ENCODE data around the gene IRX1.

IRX1 gene

DNA sequence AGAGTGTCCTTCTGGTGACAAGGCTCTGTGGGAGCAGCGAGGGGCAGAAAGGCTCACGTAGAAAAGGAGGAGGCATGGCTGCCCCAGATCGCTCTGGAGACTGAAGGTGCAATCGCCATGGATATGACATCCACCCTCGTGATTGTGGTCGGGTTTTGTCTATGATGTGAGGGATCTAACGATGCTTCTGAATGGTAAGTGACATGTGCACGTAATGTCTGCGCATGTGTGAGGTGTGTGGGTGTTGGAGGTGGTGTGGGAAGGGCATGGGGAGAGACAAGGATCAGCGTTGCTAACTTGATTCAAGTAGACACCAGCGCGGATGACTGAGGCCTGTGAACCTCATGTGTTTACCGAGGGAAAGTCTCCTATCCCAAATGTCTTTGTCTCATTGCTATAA is 20.2 kb downstream of the IRX1 start:
- H3K4me3 ChIP-seq (ENCODE audit: low read length in 2 of 2) = no peak overlapping the region
- H3K27ac ChIP-seq (replicated peaks; ENCODE audit: low read length) = no peak overlapping the region
- H2AK5ac ChIP-seq (ENCODE audit: low read depth, low read length) = no peak overlapping the region
- H3K79me1 ChIP-seq (ENCODE audit: low read depth, low read length) = no peaks in the 10 kb centered on the region
- no CpG with 5 or more reads among the region's 13 CpGs for WGBS, 2 donors (ENCODE audit: extremely low coverage in 2 of 2, insufficient read length in 2 of 2, insufficient replicate concordance in 1 of 2)
- no peak overlapping the region for H3K4ac ChIP-seq (ENCODE audit: low read length)
- H2BK12ac ChIP-seq (ENCODE audit: low read length) = no peak overlapping the region
- no peak overlapping the region for H3K23ac ChIP-seq (ENCODE audit: low read depth, low read length, poor library complexity)
- DNase-seq (ENCODE audit: low spot score) = no peak
- H2BK5ac ChIP-seq (ENCODE audit: low read length) = no peak overlapping the region
- H2BK120ac ChIP-seq (ENCODE audit: low read depth, low read length) = no peak overlapping the region
- H3K36me3 ChIP-seq (replicated peaks in 1 of 2; ENCODE audit: control insufficient read depth in 2 of 2, insufficient read depth in 2 of 2, low read length in 2 of 2) = peaks cover 0 to 64% of the 10 kb centered on the region in 2 donors
- H3K9ac ChIP-seq (ENCODE audit: low read depth, low read length, poor library complexity) = no peak overlapping the region
- no peak overlapping the region for H4K91ac ChIP-seq (ENCODE audit: low read depth, low read length, poor library complexity)
- H3K4me2 ChIP-seq (ENCODE audit: insufficient read depth, low read length, poor library complexity, severe bottlenecking) = no peak overlapping the region
- no peaks in the 10 kb centered on the region for H3K27me3 ChIP-seq (ENCODE audit: control insufficient read depth in 3 of 3, insufficient read depth in 3 of 3, low read depth in 1 of 3, low read length in 3 of 3)
- H2AFZ ChIP-seq (ENCODE audit: low read length) = no peak overlapping the region
- H3K14ac ChIP-seq (ENCODE audit: low read length) = no peak overlapping the region
- H3K18ac ChIP-seq (ENCODE audit: low read length) = no peak overlapping the region
- no peak overlapping the region for H2BK15ac ChIP-seq (ENCODE audit: low read length)
- H3K4me1 ChIP-seq (ENCODE audit: control insufficient read depth in 2 of 2, insufficient read depth in 1 of 2, low read depth in 1 of 2, low read length in 2 of 2) = peaks cover 0 to 4% of the 10 kb centered on the region in 2 donors
- no peak overlapping the region for H4K8ac ChIP-seq (ENCODE audit: low read depth, low read length)
- H3K9me3 ChIP-seq (replicated peaks in 1 of 2; ENCODE audit: control insufficient read depth in 2 of 2, insufficient read depth in 1 of 2, low read depth in 1 of 2, low read length in 2 of 2) = no peaks in the 10 kb centered on the region

DNA sequence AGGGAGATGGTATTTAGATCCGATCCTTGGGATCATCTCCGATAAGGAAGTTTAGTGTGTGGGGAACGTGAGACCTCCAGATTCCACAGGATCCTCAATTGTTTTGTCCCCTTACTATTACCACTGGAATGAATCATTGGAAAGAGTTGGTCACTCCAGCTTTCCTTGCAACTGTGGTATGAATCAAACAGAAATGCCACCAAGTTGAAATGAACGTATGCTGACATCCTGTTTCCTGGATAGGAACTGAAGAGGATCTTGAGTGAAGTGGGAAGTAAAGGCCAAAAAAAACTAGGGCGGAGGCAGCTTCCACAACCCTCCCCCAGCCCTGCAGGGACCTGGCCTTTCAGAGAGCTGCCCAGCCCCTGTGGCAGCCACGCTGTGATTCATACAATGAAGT is 23.9 kb downstream of the IRX1 start:
- peaks cover 0 to 3% of the 10 kb centered on the region in 2 donors for H3K9me3 ChIP-seq (replicated peaks in 1 of 2; ENCODE audit: control insufficient read depth in 2 of 2, insufficient read depth in 1 of 2, low read depth in 1 of 2, low read length in 2 of 2)
- H2AK5ac ChIP-seq (ENCODE audit: low read depth, low read length) = no peak overlapping the region
- H3K36me3 ChIP-seq (replicated peaks in 1 of 2; ENCODE audit: control insufficient read depth in 2 of 2, insufficient read depth in 2 of 2, low read length in 2 of 2) = peaks cover 0 to 35% of the 10 kb centered on the region in 2 donors
- H2BK5ac ChIP-seq (ENCODE audit: low read length) = no peak overlapping the region
- H3K4ac ChIP-seq (ENCODE audit: low read length) = no peak overlapping the region
- no peak overlapping the region for H4K8ac ChIP-seq (ENCODE audit: low read depth, low read length)
- H2BK12ac ChIP-seq (ENCODE audit: low read length) = no peak overlapping the region
- DNase-seq (ENCODE audit: low spot score) = no peak
- H3K4me3 ChIP-seq (ENCODE audit: low read length in 2 of 2) = no peak overlapping the region
- H4K91ac ChIP-seq (ENCODE audit: low read depth, low read length, poor library complexity) = no peak overlapping the region
- H2BK15ac ChIP-seq (ENCODE audit: low read length) = no peak overlapping the region
- no peak overlapping the region for H3K27ac ChIP-seq (replicated peaks; ENCODE audit: low read length)
- H3K27me3 ChIP-seq (ENCODE audit: control insufficient read depth in 3 of 3, insufficient read depth in 3 of 3, low read depth in 1 of 3, low read length in 3 of 3) = no peaks in the 10 kb centered on the region
- H2AFZ ChIP-seq (ENCODE audit: low read length) = no peak overlapping the region
- H3K18ac ChIP-seq (ENCODE audit: low read length) = no peak overlapping the region
- H3K4me1 ChIP-seq (ENCODE audit: control insufficient read depth in 2 of 2, insufficient read depth in 1 of 2, low read depth in 1 of 2, low read length in 2 of 2) = peaks cover 0 to 2% of the 10 kb centered on the region in 2 donors
- no peak overlapping the region for H3K23ac ChIP-seq (ENCODE audit: low read depth, low read length, poor library complexity)
- WGBS, 2 donors (ENCODE audit: extremely low coverage in 2 of 2, insufficient read length in 2 of 2, insufficient replicate concordance in 1 of 2) = no CpG with 5 or more reads among the region's 6 CpGs
- H3K4me2 ChIP-seq (ENCODE audit: insufficient read depth, low read length, poor library complexity, severe bottlenecking) = no peak overlapping the region
- H3K14ac ChIP-seq (ENCODE audit: low read length) = no peak overlapping the region
- no peak overlapping the region for H2BK120ac ChIP-seq (ENCODE audit: low read depth, low read length)
- H3K79me1 ChIP-seq (ENCODE audit: low read depth, low read length) = no peaks in the 10 kb centered on the region
- H3K9ac ChIP-seq (ENCODE audit: low read depth, low read length, poor library complexity) = no peak overlapping the region

DNA sequence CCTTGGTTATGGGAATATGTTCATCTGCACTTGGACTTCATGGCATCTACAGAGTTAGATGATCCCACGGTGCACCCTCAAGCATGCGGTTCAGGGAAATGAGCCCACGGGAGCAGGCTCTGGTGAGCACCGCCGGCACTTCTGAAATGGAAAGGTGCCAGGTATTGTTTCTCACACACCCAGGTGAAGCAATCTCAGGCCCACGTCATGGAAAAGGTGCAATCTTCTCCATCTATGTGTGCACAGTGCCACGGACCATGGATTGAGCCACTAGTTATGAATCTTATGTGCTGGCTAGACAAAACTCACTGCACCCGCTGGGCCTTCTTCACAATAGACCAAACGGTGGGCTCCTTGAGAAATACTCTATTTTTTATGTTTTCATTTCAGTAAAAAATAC is 27.3 kb downstream of the IRX1 start:
- Histone ChIP-seq H2BK15ac (ENCODE audit: low read length) (no peak overlapping the region), H2BK5ac (ENCODE audit: low read length) (no peak overlapping the region), H3K18ac (ENCODE audit: low read length) (no peak overlapping the region), H3K4me1 (ENCODE audit: control insufficient read depth in 2 of 2, insufficient read depth in 1 of 2, low read depth in 1 of 2, low read length in 2 of 2) (peaks cover 0 to 2% of the 10 kb centered on the region in 2 donors), H3K27ac (replicated peaks; ENCODE audit: low read length) (no peak overlapping the region), H2BK12ac (ENCODE audit: low read length) (no peak overlapping the region), H3K4ac (ENCODE audit: low read length) (no peak overlapping the region), H2AK5ac (ENCODE audit: low read depth, low read length) (no peak overlapping the region), H2BK120ac (ENCODE audit: low read depth, low read length) (no peak overlapping the region), H4K8ac (ENCODE audit: low read depth, low read length) (no peak overlapping the region), H3K14ac (ENCODE audit: low read length) (no peak overlapping the region), H3K9me3 (replicated peaks in 1 of 2; ENCODE audit: control insufficient read depth in 2 of 2, insufficient read depth in 1 of 2, low read depth in 1 of 2, low read length in 2 of 2) (peaks cover 1 to 4% of the 10 kb centered on the region in 2 donors), H3K79me1 (ENCODE audit: low read depth, low read length) (no peaks in the 10 kb centered on the region), H3K27me3 (ENCODE audit: control insufficient read depth in 3 of 3, insufficient read depth in 3 of 3, low read depth in 1 of 3, low read length in 3 of 3) (no peaks in the 10 kb centered on the region), H3K4me3 (ENCODE audit: low read length in 2 of 2) (no peak overlapping the region), H3K36me3 (replicated peaks in 1 of 2; ENCODE audit: control insufficient read depth in 2 of 2, insufficient read depth in 2 of 2, low read length in 2 of 2) (peaks cover 0 to 10% of the 10 kb centered on the region in 2 donors), H3K23ac (ENCODE audit: low read depth, low read length, poor library complexity) (no peak overlapping the region), H4K91ac (ENCODE audit: low read depth, low read length, poor library complexity) (no peak overlapping the region), H2AFZ (ENCODE audit: low read length) (no peak overlapping the region), H3K9ac (ENCODE audit: low read depth, low read length, poor library complexity) (no peak overlapping the region), H3K4me2 (ENCODE audit: insufficient read depth, low read length, poor library complexity, severe bottlenecking) (no peak overlapping the region)
- DNase-seq (ENCODE audit: low spot score) = no peak
- WGBS, 2 donors (ENCODE audit: extremely low coverage in 2 of 2, insufficient read length in 2 of 2, insufficient replicate concordance in 1 of 2) = no CpG with 5 or more reads among the region's 9 CpGs

DNA sequence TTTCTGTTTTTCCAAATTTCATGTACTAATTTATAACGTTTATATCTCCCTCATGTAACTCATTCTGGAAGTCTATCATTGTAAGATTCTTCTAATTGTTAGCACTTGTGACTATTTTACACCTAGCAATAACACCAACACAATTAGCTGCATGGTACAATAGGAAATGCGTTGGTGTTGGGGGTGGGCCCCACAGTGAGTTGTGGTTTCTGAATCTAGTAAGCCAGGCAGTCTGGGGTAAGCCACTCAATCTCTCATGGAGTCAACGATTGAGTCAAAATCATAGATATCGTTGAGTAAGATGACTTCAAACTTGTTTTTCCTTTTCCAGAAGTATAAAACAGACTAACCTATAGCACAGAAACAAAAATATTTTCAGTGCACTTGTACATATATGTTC is 30.0 kb downstream of the IRX1 start:
- H3K4me3 ChIP-seq (ENCODE audit: low read length in 2 of 2) = no peak overlapping the region
- no peak overlapping the region for H3K27ac ChIP-seq (replicated peaks; ENCODE audit: low read length)
- no peak overlapping the region for H3K4me2 ChIP-seq (ENCODE audit: insufficient read depth, low read length, poor library complexity, severe bottlenecking)
- no CpG with 5 or more reads among the region's 4 CpGs for WGBS, 2 donors (ENCODE audit: extremely low coverage in 2 of 2, insufficient read length in 2 of 2, insufficient replicate concordance in 1 of 2)
- H4K8ac ChIP-seq (ENCODE audit: low read depth, low read length) = no peak overlapping the region
- no peaks in the 10 kb centered on the region for H3K27me3 ChIP-seq (ENCODE audit: control insufficient read depth in 3 of 3, insufficient read depth in 3 of 3, low read depth in 1 of 3, low read length in 3 of 3)
- H3K9me3 ChIP-seq (replicated peaks in 1 of 2; ENCODE audit: control insufficient read depth in 2 of 2, insufficient read depth in 1 of 2, low read depth in 1 of 2, low read length in 2 of 2) = peaks cover 1 to 4% of the 10 kb centered on the region in 2 donors
- no peak overlapping the region for H2BK5ac ChIP-seq (ENCODE audit: low read length)
- no peak overlapping the region for H2AK5ac ChIP-seq (ENCODE audit: low read depth, low read length)
- H2BK12ac ChIP-seq (ENCODE audit: low read length) = no peak overlapping the region
- H3K36me3 ChIP-seq (replicated peaks in 1 of 2; ENCODE audit: control insufficient read depth in 2 of 2, insufficient read depth in 2 of 2, low read length in 2 of 2) = no peaks in the 10 kb centered on the region
- H3K18ac ChIP-seq (ENCODE audit: low read length) = no peak overlapping the region
- H4K91ac ChIP-seq (ENCODE audit: low read depth, low read length, poor library complexity) = no peak overlapping the region
- no peak overlapping the region for H3K9ac ChIP-seq (ENCODE audit: low read depth, low read length, poor library complexity)
- no peaks in the 10 kb centered on the region for H3K79me1 ChIP-seq (ENCODE audit: low read depth, low read length)
- no peaks in the 10 kb centered on the region for H3K4me1 ChIP-seq (ENCODE audit: control insufficient read depth in 2 of 2, insufficient read depth in 1 of 2, low read depth in 1 of 2, low read length in 2 of 2)
- H3K23ac ChIP-seq (ENCODE audit: low read depth, low read length, poor library complexity) = no peak overlapping the region
- H2AFZ ChIP-seq (ENCODE audit: low read length) = no peak overlapping the region
- no peak for DNase-seq (ENCODE audit: low spot score)
- no peak overlapping the region for H3K14ac ChIP-seq (ENCODE audit: low read length)
- H3K4ac ChIP-seq (ENCODE audit: low read length) = no peak overlapping the region
- H2BK120ac ChIP-seq (ENCODE audit: low read depth, low read length) = no peak overlapping the region
- H2BK15ac ChIP-seq (ENCODE audit: low read length) = no peak overlapping the region
